ENCODE results near the gene NAB1.

The NAB1 gene

DNA sequence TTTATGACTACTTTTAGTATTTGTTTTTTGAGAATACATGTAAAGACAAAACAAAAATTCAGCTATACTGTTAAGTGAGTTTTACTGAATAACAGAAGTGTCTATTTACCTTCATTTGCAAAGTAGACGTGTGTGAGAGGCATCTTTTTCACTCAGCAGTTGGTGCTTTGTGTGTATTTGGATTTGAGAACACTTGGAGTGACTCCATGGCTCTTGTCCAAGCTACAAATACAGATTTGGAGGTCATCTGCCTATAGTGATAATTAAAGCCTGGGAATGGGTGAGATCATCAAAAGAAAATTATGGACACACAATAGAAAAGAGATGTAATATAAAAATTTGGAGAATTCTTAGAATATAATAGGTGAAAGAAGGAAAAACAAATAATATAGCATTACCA lies 6.2 kb downstream of the NAB1 start:
- CTCF ChIA-PET = no interaction called here
- POLR2A ChIA-PET = no interaction called here
- DNase-seq (ENCODE audit: extremely low spot score) = no peak
- TF ChIP-seq NFRKB (IDR thresholded peaks at IDR 0.05) (no peak), HDGF (IDR thresholded peaks at IDR 0.05; ENCODE audit: borderline replicate concordance) (no peak), ARNT (IDR thresholded peaks at IDR 0.05) (no peak), ELF4 (IDR thresholded peaks at IDR 0.05) (no peak), SUZ12 (IDR thresholded peaks at IDR 0.05) (no peak), FOXA1 (IDR thresholded peaks at IDR 0.05) (no peak), LEF1 (IDR thresholded peaks at IDR 0.05; ENCODE audit: borderline replicate concordance) (no peak), ZNF384 (IDR thresholded peaks at IDR 0.05) (no peak), FOXM1 (IDR thresholded peaks at IDR 0.05; ENCODE audit: borderline replicate concordance) (no peak), FOXK2 (IDR thresholded peaks at IDR 0.05) (no peak), L3MBTL2 (conservative IDR thresholded peaks at IDR 0.05) (no peak), SP1 (IDR thresholded peaks at IDR 0.05) (no peak), CTBP1 (IDR thresholded peaks at IDR 0.05; ENCODE audit: borderline replicate concordance) (no peak), TARDBP (IDR thresholded peaks at IDR 0.05) (no peak), BHLHE40 (IDR thresholded peaks at IDR 0.05; ENCODE audit: borderline replicate concordance) (no peak)
- TF ChIP-seq, protein P1, sequence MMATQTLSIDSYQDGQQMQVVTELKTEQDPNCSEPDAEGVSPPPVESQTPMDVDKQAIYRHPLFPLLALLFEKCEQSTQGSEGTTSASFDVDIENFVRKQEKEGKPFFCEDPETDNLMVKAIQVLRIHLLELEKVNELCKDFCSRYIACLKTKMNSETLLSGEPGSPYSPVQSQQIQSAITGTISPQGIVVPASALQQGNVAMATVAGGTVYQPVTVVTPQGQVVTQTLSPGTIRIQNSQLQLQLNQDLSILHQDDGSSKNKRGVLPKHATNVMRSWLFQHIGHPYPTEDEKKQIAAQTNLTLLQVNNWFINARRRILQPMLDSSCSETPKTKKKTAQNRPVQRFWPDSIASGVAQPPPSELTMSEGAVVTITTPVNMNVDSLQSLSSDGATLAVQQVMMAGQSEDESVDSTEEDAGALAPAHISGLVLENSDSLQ (IDR thresholded peaks at IDR 0.05) = no peak

DNA sequence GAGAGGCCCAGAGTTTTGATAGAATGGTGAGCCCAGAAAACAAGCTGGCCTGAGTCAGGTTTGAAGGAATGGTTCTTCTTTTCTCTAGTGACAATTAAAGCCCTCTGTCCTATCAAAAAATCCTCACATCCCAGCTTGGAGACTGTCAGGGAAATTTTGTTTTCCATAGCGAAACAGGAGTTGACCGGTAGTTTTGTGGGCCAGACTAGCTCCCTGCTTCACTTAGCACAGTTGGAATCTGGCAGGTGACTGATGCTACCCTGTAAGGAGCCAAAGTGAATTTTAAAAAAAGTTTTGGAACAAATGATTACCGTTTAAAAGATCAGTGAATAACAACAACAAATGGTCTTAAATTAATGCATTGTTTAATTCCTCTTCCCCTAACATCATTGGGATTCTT lies 6.7 kb downstream of the NAB1 start:
- TF ChIP-seq ELF4 (IDR thresholded peaks at IDR 0.05) (no peak), TARDBP (IDR thresholded peaks at IDR 0.05) (no peak), FOXM1 (IDR thresholded peaks at IDR 0.05; ENCODE audit: borderline replicate concordance) (no peak), NFRKB (IDR thresholded peaks at IDR 0.05) (no peak), LEF1 (IDR thresholded peaks at IDR 0.05; ENCODE audit: borderline replicate concordance) (no peak), L3MBTL2 (conservative IDR thresholded peaks at IDR 0.05) (no peak), HDGF (IDR thresholded peaks at IDR 0.05; ENCODE audit: borderline replicate concordance) (no peak), CTBP1 (IDR thresholded peaks at IDR 0.05; ENCODE audit: borderline replicate concordance) (no peak), ZNF384 (IDR thresholded peaks at IDR 0.05) (no peak), BHLHE40 (IDR thresholded peaks at IDR 0.05; ENCODE audit: borderline replicate concordance) (no peak), ARNT (IDR thresholded peaks at IDR 0.05) (no peak), FOXA1 (IDR thresholded peaks at IDR 0.05) (no peak), SP1 (IDR thresholded peaks at IDR 0.05) (no peak), SUZ12 (IDR thresholded peaks at IDR 0.05) (no peak), FOXK2 (IDR thresholded peaks at IDR 0.05) (no peak)
- TF ChIP-seq, protein P1 (IDR thresholded peaks at IDR 0.05) = no peak
- ChIA-PET CTCF (no interaction called here), POLR2A (no interaction called here)

DNA sequence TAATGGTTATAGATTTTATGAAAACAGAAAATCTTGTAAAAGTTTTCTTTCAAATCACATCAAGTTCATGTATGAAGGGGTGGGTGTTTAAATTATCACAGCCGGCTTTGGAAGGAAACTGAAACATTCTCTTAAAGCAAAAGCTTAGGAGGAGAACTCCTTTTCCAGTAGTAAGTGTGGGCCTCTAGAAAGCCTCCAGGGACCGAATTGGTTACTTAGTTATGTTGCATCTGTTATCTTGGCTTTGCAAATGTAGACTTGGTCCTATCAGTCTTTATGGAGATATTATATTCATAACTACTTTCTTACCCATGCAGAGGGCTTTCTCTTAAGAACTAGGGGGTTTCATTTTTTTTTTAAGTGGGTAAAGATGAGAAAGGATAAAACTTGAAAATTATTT lies 7.4 kb downstream of the NAB1 start:
- ChIA-PET POLR2A (no interaction called here), CTCF (no interaction called here)
- TF ChIP-seq LEF1 (IDR thresholded peaks at IDR 0.05; ENCODE audit: borderline replicate concordance) (no peak), NFRKB (IDR thresholded peaks at IDR 0.05) (no peak), L3MBTL2 (conservative IDR thresholded peaks at IDR 0.05) (no peak), ZNF384 (IDR thresholded peaks at IDR 0.05) (no peak), FOXA1 (IDR thresholded peaks at IDR 0.05) (no peak), FOXM1 (IDR thresholded peaks at IDR 0.05; ENCODE audit: borderline replicate concordance) (no peak), FOXK2 (IDR thresholded peaks at IDR 0.05) (no peak), SUZ12 (IDR thresholded peaks at IDR 0.05) (no peak), HDGF (IDR thresholded peaks at IDR 0.05; ENCODE audit: borderline replicate concordance) (no peak), ARNT (IDR thresholded peaks at IDR 0.05) (no peak), TARDBP (IDR thresholded peaks at IDR 0.05) (no peak), ELF4 (IDR thresholded peaks at IDR 0.05) (no peak), BHLHE40 (IDR thresholded peaks at IDR 0.05; ENCODE audit: borderline replicate concordance) (no peak), CTBP1 (IDR thresholded peaks at IDR 0.05; ENCODE audit: borderline replicate concordance) (no peak), SP1 (IDR thresholded peaks at IDR 0.05) (no peak)
- TF ChIP-seq, protein P1 (IDR thresholded peaks at IDR 0.05) = no peak
- DNase-seq (ENCODE audit: extremely low spot score) = no peak

More for the DNA sequence above, 6.7 kb downstream of the NAB1 start:
- no peak for DNase-seq (ENCODE audit: extremely low spot score)

DNA sequence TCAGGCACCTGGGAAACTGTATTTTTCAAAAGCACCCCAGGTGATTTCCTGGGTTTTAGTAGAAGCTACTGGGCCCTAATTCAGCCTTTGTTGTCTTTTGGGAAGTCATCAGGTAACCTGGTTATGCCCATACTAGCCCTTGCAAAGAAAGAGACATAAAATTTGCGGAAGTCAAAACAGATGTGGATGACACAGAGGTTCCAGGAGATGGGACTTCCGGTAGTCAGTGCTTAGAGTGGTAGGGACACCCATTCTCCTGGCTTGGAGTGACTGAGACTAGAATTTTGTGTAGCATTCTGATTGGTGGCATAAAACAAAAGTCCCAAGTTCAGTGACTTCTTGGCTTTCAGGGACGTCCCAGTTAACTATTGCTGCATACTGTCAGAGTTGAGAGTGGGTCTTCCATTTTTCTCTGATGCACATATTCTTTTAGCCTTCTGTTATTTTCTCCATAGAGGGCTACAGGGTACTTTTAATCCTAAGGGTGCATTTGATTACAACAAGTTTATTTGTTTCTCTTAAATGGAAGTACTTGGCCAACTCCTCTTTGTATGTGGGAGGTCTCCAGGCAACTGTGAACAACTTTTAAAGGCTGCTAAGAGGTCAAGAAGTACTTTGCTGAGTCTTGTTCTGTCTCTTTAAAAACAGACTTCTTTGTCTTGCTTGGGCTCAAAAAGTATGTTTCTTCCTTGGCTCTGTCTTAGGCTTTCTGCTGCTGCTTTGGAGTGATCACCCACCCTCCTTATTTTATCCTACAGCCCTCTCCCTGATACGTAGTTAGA lies 8.8 kb downstream of the NAB1 start:
- TF ChIP-seq TARDBP (IDR thresholded peaks at IDR 0.05) (no peak), ARNT (IDR thresholded peaks at IDR 0.05) (no peak), BHLHE40 (IDR thresholded peaks at IDR 0.05; ENCODE audit: borderline replicate concordance) (no peak), SUZ12 (IDR thresholded peaks at IDR 0.05) (no peak), CTBP1 (IDR thresholded peaks at IDR 0.05; ENCODE audit: borderline replicate concordance) (no peak), SP1 (IDR thresholded peaks at IDR 0.05) (no peak), FOXM1 (IDR thresholded peaks at IDR 0.05; ENCODE audit: borderline replicate concordance) (no peak), FOXK2 (IDR thresholded peaks at IDR 0.05) (no peak), NFRKB (IDR thresholded peaks at IDR 0.05) (no peak), HDGF (IDR thresholded peaks at IDR 0.05; ENCODE audit: borderline replicate concordance) (no peak), ELF4 (IDR thresholded peaks at IDR 0.05) (no peak), FOXA1 (IDR thresholded peaks at IDR 0.05) (no peak), LEF1 (IDR thresholded peaks at IDR 0.05; ENCODE audit: borderline replicate concordance) (no peak), ZNF384 (IDR thresholded peaks at IDR 0.05) (no peak), L3MBTL2 (conservative IDR thresholded peaks at IDR 0.05) (no peak)
- TF ChIP-seq, protein P1 (IDR thresholded peaks at IDR 0.05) = no peak
- CTCF ChIA-PET = no interaction called here
- POLR2A ChIA-PET = no interaction called here
- DNase-seq (ENCODE audit: extremely low spot score) = no peak

DNA sequence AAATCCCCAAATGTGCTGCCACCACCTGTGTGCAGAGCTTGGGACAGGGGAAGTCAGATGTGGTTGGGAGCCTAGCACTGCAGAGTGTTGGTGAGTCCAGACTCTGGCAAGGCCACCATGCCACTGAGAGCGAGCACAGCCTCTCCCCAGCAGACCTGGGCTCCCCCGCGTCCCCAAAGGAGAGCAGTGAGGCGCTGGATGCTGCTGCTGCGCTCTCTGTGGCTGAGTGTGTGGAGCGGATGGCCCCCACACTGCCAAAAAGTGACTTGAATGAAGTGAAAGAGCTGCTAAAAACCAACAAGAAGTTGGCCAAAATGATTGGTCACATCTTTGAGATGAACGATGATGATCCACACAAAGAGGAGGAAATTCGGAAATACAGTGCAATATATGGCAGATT lies 10.7 kb downstream of the NAB1 start:
- TF ChIP-seq NFRKB (IDR thresholded peaks at IDR 0.05) (no peak), SP1 (IDR thresholded peaks at IDR 0.05) (no peak), SUZ12 (IDR thresholded peaks at IDR 0.05) (no peak), ARNT (IDR thresholded peaks at IDR 0.05) (no peak), LEF1 (IDR thresholded peaks at IDR 0.05; ENCODE audit: borderline replicate concordance) (no peak), CTBP1 (IDR thresholded peaks at IDR 0.05; ENCODE audit: borderline replicate concordance) (no peak), L3MBTL2 (conservative IDR thresholded peaks at IDR 0.05) (no peak), BHLHE40 (IDR thresholded peaks at IDR 0.05; ENCODE audit: borderline replicate concordance) (no peak), TARDBP (IDR thresholded peaks at IDR 0.05) (no peak), FOXM1 (IDR thresholded peaks at IDR 0.05; ENCODE audit: borderline replicate concordance) (no peak), ELF4 (IDR thresholded peaks at IDR 0.05) (no peak), HDGF (IDR thresholded peaks at IDR 0.05; ENCODE audit: borderline replicate concordance) (no peak), FOXK2 (IDR thresholded peaks at IDR 0.05) (no peak), FOXA1 (IDR thresholded peaks at IDR 0.05) (no peak), ZNF384 (IDR thresholded peaks at IDR 0.05) (no peak)
- TF ChIP-seq, protein P1 (IDR thresholded peaks at IDR 0.05) = no peak
- ChIA-PET POLR2A (no interaction called here), CTCF (no interaction called here)
- DNase-seq (ENCODE audit: extremely low spot score) = no peak

Measured in HEK293T (cell line).